K562 (cell line): Measurements from ENCODE around the gene MAP3K6. TPM values are rescaled to one million over a fixed set of nuclear protein-coding genes. Genes with fewer than 3 reads are reported as not detected.

Experiments used
- ARID1B ChIP-seq: fragments of 450-650 bp; IDR thresholded peaks from 2 replicates; pipeline ENCODE4 v1.6.1; 2016; ENCODE audit warnings: antibody characterized with exemption, mild to moderate bottlenecking, inconsistent platforms
- CC2D1A ChIP-seq: fragments of 450-650 bp; IDR thresholded peaks from 2 replicates; pipeline ENCODE4 v1.6.1; 2017; ENCODE audit warnings: mild to moderate bottlenecking
- ETS2 ChIP-seq: IDR thresholded peaks from 2 replicates; pipeline ENCODE4 v1.6.1; 2016; ENCODE audit warnings: borderline replicate concordance, missing genetic modification characterization, mild to moderate bottlenecking, moderate library complexity, missing compliant biosample characterization; ENCODE audit not compliant: poor library complexity, severe bottlenecking
- GATAD2B ChIP-seq: fragments of 450-650 bp; IDR thresholded peaks from 2 replicates; pipeline ENCODE4 v1.6.1; 2017; ENCODE audit warnings: mild to moderate bottlenecking, borderline replicate concordance
- HDAC3 ChIP-seq: fragments of 450-650 bp; IDR thresholded peaks from 2 replicates; pipeline ENCODE4 v1.6.1; 2018; ENCODE audit warnings: borderline replicate concordance, mild to moderate bottlenecking, moderate library complexity; ENCODE audit not compliant: partially characterized antibody
- HNRNPL ChIP-seq: fragments of 200-400 bp; formaldehyde crosslinking; IDR thresholded peaks from 2 replicates; pipeline ENCODE4 v1.6.1; 2017; ENCODE audit warnings: low read depth, mild to moderate bottlenecking, low read length
- MXD1 ChIP-seq: fragments of 250-450 bp; sonication (Bioruptor Pico); IDR thresholded peaks from 2 replicates; pipeline ENCODE4 v1.8.0; 2021; ENCODE audit warnings: borderline replicate concordance, mild to moderate bottlenecking, moderate library complexity; ENCODE audit not compliant: poor library complexity, severe bottlenecking
- NONO ChIP-seq, 2 experiments: fragments of 200-400 bp in 1 of 2; fragments of 450-650 bp in 1 of 2; formaldehyde crosslinking in 1 of 2; IDR thresholded peaks; 2 replicates each; pipeline ENCODE4 v1.6.1; 2017; ENCODE audit warnings: low read depth in 2 of 2, mild to moderate bottlenecking in 2 of 2, moderate library complexity in 2 of 2, low read length in 1 of 2
- PREB ChIP-seq: sonication (generic); formaldehyde crosslinking; IDR thresholded peaks from 2 replicates; pipeline ENCODE4 v1.8.1; 2023; ENCODE audit warnings: mild to moderate bottlenecking, missing genetic modification reagents
- PRPF4 ChIP-seq: fragments of 200-400 bp; formaldehyde crosslinking; IDR thresholded peaks from one replicate; pipeline ENCODE4 v1.6.1; 2017; ENCODE audit warnings: low read length, low read depth, mild to moderate bottlenecking; ENCODE audit not compliant: insufficient read depth, poor library complexity, severe bottlenecking
- RB1 ChIP-seq: fragments of 450-650 bp; IDR thresholded peaks from 2 replicates; pipeline ENCODE4 v1.6.1; 2017; ENCODE audit warnings: low read depth, mild to moderate bottlenecking
- SIN3A ChIP-seq, 2 experiments: fragments of 150-350 bp in 1 of 2; IDR thresholded peaks; 2 replicates each; pipeline ENCODE4 v1.6.1; 2011 to 2016; ENCODE audit warnings: borderline replicate concordance in 2 of 2, low read depth in 2 of 2, low read length in 2 of 2, mild to moderate bottlenecking in 2 of 2, moderate library complexity in 2 of 2; ENCODE audit not compliant: control insufficient read depth in 1 of 2
- XRCC5 ChIP-seq: fragments of 200-400 bp; formaldehyde crosslinking; IDR thresholded peaks from 2 replicates; pipeline ENCODE4 v1.6.1; 2017; ENCODE audit warnings: low read depth, mild to moderate bottlenecking, low read length
- ZBTB2 ChIP-seq: fragments of 450-650 bp; IDR thresholded peaks from 2 replicates; pipeline ENCODE4 v1.6.1; 2016; ENCODE audit warnings: antibody characterized with exemption
- ZBTB7A ChIP-seq: IDR thresholded peaks from 2 replicates; pipeline ENCODE4 v1.6.1; 2011; ENCODE audit warnings: low read depth, mild to moderate bottlenecking, low read length, moderate library complexity, borderline replicate concordance; ENCODE audit not compliant: control insufficient read depth
- ZNF232 ChIP-seq: sonication (generic); formaldehyde crosslinking; IDR thresholded peaks from 2 replicates; pipeline ENCODE4 v1.8.0; 2022; ENCODE audit warnings: mild to moderate bottlenecking, missing genetic modification reagents
- ZNF24 ChIP-seq: fragments of 450-650 bp; IDR thresholded peaks from 2 replicates; pipeline ENCODE4 v1.6.1; 2016
- ZNF280A ChIP-seq: fragments of 450-650 bp; IDR thresholded peaks from 2 replicates; pipeline ENCODE4 v1.6.1; 2018; ENCODE audit warnings: mild to moderate bottlenecking, low read depth; ENCODE audit not compliant: partially characterized antibody
- ZNF316 ChIP-seq: fragments of 450-650 bp; IDR thresholded peaks from 2 replicates; pipeline ENCODE4 v1.6.1; 2016
- ZNF324 ChIP-seq: fragments of 250-450 bp; sonication (Bioruptor Pico); IDR thresholded peaks from 2 replicates; pipeline ENCODE4 v1.4.0; 2020; ENCODE audit warnings: mild to moderate bottlenecking
- ZNF347 ChIP-seq: fragments of 450-650 bp; formaldehyde crosslinking; IDR thresholded peaks from 2 replicates; pipeline ENCODE4 v1.4.0; 2020; ENCODE audit warnings: low read depth, mild to moderate bottlenecking, moderate library complexity
- polyA plus RNA-seq, 8 experiments: library from polyadenylated mRNA; depleted of rRNA in 4 of 8; stranded (reverse) in 5 of 8; unstranded in 3 of 8; fragments of >200 nt; fragmentation: Nextera tagmentation in 2 of 8; fragmentation: Illumina TruSeq in 1 of 8; extraction: Ambion mirVana in 2 of 8; extraction: Trizol in 1 of 8; gene quantifications; 2 replicates each; pipeline versions ENCODE4 v1.2.1 to v1.2.3, GENCODE V29; 2011 to 2014; ENCODE audit warnings: inconsistent platforms in 1 of 8, missing spikeins in 1 of 8
- total RNA-seq, 7 experiments: library from RNA; depleted of rRNA in 6 of 7; stranded (reverse); fragments of >200 nt in 6 of 7; fragmentation: Illumina TruSeq in 2 of 7; extraction: Trizol in 2 of 7; gene quantifications; 2 replicates each; pipeline versions ENCODE4 v1.2.1 to v1.2.3, GENCODE V29; 2011 to 2021; ENCODE audit warnings: low replicate concordance in 1 of 7
- TF ChIP-seq, protein P1 (sequence below): sonication (generic); formaldehyde crosslinking; IDR thresholded peaks from 2 replicates; pipeline ENCODE4 v1.9.0; 2022; ENCODE audit warnings: mild to moderate bottlenecking, missing genetic modification reagents

Gene MAP3K6
- total and polyA plus RNA-seq, 9 of the 15 experiments (the other 6 are each of a cell fraction or from before 2014, with no cell fraction given): 0.99 to 21.9 (median 7.0) TPM

DNA sequence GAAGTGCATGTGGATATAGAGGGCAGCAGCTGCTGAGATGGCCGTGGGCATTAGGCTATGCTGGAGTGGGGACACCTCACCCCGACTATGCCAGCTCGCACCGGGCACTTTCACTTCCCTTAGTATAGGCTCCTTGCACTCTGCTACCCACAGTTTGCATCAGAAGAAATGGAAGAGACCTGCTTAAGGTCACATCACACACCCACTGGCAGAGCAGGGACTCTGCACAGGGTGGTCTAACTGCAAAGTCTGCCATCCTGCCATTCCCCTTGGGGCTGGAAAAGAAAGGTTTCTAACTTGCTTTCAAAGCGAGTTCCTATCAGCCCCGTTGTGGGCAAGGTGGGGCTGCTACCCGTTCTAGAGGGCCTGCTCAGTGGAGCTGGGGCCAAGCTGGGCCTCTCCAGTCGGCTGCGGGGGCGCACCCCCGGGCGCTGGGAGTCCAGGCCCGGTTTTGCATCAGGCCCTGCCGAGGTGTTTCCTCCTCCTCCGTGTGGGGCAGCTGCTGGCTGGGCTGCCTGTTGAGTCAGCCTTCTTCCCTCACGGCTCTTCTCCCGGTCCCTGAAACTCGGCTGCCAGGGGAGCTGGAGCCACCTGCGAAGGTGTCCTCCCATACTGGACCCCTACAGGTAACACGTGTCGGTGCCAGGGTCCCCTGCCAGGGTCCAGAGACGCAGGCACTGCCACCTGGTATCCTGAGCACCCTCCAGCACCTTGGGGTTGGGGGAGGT lies 25.1 kb downstream of the MAP3K6 start, which contains the start of gene SYTL1 (continued):
- no peak for TF ChIP-seq HDAC3
- no peak for TF ChIP-seq ZNF280A
- no peak for TF ChIP-seq CC2D1A
- TF ChIP-seq HNRNPL: peak; percentile 7; the same call in 1 of the 2 replicates
- TF ChIP-seq RB1: no peak
- TF ChIP-seq PREB (CRISPR knock-in tag): no peak
- no peak for TF ChIP-seq ETS2 (tag)
- no peak for TF ChIP-seq PRPF4
- TF ChIP-seq GATAD2B: no peak
- peak; percentile 65; the same call in 1 of the 2 replicates for TF ChIP-seq ZBTB7A
- TF ChIP-seq ARID1B: 0 out of 2 replicates have a peak, but pooled peaks have one; percentile 20
- TF ChIP-seq ZNF24: no peak
- TF ChIP-seq, protein P1, sequence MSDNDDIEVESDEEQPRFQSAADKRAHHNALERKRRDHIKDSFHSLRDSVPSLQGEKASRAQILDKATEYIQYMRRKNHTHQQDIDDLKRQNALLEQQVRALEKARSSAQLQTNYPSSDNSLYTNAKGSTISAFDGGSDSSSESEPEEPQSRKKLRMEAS (CRISPR knock-in tag): peak; percentile 61; the same call in 1 of the 2 replicates
- TF ChIP-seq ZNF324: no peak
- 0 out of 2 replicates have a peak, but pooled peaks have one; percentile 13 for TF ChIP-seq XRCC5
- TF ChIP-seq NONO (IDR thresholded peaks at IDR 0.05; ENCODE audit: low read depth in 2 of 2, low read length in 1 of 2): no peak
- no peak for TF ChIP-seq ZBTB2
- no peak for TF ChIP-seq ZNF316
- no peak for TF ChIP-seq MXD1 (CRISPR knock-in tag)
- 0 out of 4 replicates have a peak, but pooled peaks of 1 of the 2 experiments have one; percentile 13 for TF ChIP-seq SIN3A (IDR thresholded peaks at IDR 0.05; ENCODE audit: borderline replicate concordance in 2 of 2, control insufficient read depth in 1 of 2, low read depth in 2 of 2, low read length in 2 of 2)
- TF ChIP-seq ZNF347: no peak
- peak; percentile 40; the same call in 1 of the 2 replicates for TF ChIP-seq ZNF232 (CRISPR knock-in tag)
